Measurements from ENCODE around the gene SYCE1L.

SYCE1L gene

DNA sequence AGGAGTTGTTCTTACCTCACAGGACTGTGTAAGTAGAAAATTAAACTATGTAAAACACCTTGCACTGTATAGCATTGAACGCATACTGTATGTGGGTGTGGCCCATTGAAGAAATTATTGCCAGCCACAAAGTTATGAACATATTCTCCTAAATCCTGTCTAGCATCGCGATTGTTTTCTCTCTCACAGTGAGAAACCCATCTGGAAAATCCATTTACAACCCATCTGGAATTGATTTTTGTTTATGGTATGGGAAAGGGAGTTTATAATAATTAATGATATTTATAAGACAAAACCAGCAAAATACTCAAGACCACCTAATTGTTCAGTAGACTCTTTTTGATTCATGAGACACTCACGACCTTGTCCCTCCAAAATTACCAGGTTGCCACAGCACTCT, 30.3 kb upstream of the SYCE1L start:
- in situ Hi-C loops (cut with HindIII; ENCODE audit: low pct_ligation_motif_present, low sequenced_read_pairs), result no loop called here
- DNase-seq, result no peak
- TF ChIP-seq, protein P1, sequence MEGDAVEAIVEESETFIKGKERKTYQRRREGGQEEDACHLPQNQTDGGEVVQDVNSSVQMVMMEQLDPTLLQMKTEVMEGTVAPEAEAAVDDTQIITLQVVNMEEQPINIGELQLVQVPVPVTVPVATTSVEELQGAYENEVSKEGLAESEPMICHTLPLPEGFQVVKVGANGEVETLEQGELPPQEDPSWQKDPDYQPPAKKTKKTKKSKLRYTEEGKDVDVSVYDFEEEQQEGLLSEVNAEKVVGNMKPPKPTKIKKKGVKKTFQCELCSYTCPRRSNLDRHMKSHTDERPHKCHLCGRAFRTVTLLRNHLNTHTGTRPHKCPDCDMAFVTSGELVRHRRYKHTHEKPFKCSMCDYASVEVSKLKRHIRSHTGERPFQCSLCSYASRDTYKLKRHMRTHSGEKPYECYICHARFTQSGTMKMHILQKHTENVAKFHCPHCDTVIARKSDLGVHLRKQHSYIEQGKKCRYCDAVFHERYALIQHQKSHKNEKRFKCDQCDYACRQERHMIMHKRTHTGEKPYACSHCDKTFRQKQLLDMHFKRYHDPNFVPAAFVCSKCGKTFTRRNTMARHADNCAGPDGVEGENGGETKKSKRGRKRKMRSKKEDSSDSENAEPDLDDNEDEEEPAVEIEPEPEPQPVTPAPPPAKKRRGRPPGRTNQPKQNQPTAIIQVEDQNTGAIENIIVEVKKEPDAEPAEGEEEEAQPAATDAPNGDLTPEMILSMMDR (IDR thresholded peaks at IDR 0.05; ENCODE audit: low read depth, low read length, missing control alignments), result no peak
- Histone ChIP-seq H3K27me3 (replicated peaks) (no peaks in the 10 kb centered on the region), H3K27ac (no peak overlapping the region), H3K36me3 (replicated peaks) (no peaks in the 10 kb centered on the region), H3K4me3 (ENCODE audit: low read depth, low read length) (no peak overlapping the region)

DNA sequence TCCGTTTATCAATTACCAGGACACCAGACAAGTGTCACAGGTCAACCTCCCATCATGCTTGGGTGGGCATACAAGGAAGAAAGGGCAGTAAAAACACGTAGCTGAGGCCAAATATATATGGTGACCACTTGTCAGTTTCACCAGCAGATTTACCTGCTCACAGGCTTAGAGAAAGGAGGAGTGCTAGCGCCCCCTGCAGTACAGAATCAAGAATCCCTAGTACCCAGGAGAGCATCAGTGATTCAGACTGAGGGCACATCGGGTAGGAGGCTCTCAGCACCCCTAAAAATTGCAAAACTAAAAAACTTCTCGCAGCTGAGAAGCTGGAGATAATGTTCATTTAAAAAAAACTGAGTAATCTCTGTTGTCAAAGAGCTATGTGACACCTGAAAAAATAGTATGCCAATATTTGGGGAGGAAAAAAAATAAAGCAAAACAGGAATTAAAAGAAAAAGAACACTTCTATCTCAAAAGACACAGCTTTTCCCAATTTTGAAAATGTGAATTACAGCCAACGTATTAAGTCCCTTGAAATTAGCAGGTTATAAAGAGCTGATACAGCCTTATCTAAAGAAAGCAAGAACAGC, 29.5 kb upstream of the SYCE1L start:
- DNase-seq, result peak; percentile 23
- in situ Hi-C loops (cut with HindIII; ENCODE audit: low pct_ligation_motif_present, low sequenced_read_pairs), result no loop called here
- Histone ChIP-seq H3K4me3 (ENCODE audit: low read depth, low read length) (no peak overlapping the region), H3K27ac (no peak overlapping the region), H3K36me3 (replicated peaks) (no peaks in the 10 kb centered on the region), H3K27me3 (replicated peaks) (no peaks in the 10 kb centered on the region)
- TF ChIP-seq, protein P1 (IDR thresholded peaks at IDR 0.05; ENCODE audit: low read depth, low read length, missing control alignments), result peak; percentile 78

DNA sequence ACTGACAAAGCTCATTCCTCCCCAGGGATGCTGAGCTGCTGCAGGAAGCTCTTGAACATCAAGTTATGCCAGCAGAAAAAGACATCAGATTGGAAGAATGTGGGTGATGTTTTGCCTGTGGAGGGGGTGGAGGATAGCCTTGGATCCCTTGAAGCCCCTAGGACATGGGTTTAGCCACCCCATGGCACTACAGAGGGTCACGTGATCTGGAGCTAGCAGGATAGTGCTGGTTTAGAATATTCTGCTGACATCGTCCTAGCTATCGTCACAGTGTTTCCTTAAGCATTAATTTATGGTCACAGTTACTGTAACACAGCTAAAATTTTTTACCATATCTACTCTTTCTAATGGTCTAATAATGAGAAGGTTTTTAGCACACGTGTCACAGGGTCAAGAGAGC, 28.4 kb upstream of the SYCE1L start:
- TF ChIP-seq, protein P1 (IDR thresholded peaks at IDR 0.05; ENCODE audit: low read depth, low read length, missing control alignments), result no peak
- in situ Hi-C loops (cut with HindIII; ENCODE audit: low pct_ligation_motif_present, low sequenced_read_pairs), result no loop called here
- H3K27ac ChIP-seq, result no peak overlapping the region
- H3K4me3 ChIP-seq (ENCODE audit: low read depth, low read length), result no peak overlapping the region
- no peaks in the 10 kb centered on the region for H3K27me3 ChIP-seq (replicated peaks)
- DNase-seq, result no peak
- H3K36me3 ChIP-seq (replicated peaks), result no peaks in the 10 kb centered on the region

DNA sequence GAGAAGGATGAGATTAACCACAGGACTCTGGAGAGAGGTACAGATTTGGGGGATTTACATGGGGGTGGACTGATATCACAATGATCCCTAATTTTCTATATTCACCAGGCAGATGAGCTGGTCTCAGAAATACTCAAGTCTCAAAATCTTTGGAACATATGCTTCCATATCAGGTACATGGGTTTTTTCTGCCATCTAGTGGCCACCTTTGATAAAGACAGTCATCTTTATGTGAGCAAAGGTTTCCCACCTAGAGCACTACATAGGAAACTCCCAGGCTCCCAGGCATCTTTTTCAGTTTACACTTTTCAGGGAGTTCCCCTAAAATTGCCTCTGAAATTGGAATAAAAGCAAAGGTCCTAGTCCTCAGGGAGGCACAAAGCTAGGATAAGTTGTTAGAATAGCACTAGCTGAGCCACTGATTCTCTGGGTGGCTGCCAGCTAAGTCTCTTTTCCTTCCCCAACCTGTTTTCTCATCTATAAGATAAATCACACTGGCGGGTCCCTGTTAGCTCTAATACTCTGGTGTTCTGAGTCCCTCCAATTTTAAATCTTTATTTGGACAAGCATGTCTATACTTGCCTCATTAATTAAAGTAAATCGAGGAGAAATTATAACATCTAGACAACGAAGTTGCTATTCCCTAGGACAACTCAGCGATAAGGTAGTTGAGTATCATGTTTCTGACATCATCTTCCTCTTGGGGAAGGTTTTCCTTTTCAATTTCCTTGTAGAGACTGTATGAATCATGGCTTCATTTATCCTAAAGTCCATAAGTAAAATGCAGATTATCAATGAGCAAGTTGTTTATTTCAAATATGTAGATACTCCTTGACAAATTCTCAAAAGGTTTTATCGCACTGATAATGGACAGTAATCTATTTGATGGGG, 27.2 kb upstream of the SYCE1L start:
- TF ChIP-seq, protein P1 (IDR thresholded peaks at IDR 0.05; ENCODE audit: low read depth, low read length, missing control alignments), result peak; percentile 64
- DNase-seq, result peak; percentile 62
- Histone ChIP-seq H3K4me3 (ENCODE audit: low read depth, low read length) (no peak overlapping the region), H3K27me3 (replicated peaks) (no peaks in the 10 kb centered on the region), H3K27ac (no peak overlapping the region), H3K36me3 (replicated peaks) (no peaks in the 10 kb centered on the region)
- in situ Hi-C loops (cut with HindIII; ENCODE audit: low pct_ligation_motif_present, low sequenced_read_pairs), result no loop called here

DNA sequence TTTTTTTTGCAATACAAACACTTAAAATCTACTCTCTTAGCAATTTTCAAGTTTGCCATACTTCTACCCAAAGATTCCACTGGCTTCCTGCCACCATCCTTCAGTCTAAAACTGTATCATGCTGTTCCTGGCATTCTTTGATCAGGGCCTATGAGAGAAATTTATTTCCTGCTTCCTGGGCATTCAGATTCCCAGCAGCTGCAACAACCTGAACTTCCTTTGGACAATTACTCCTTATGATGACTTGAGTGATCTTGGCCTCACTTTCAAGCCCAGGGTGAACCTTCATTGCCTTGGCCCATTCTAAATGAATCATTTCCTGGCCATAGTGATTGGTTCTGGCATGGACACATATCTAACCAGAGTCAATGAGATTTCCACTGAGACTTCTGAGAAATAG, 26.3 kb upstream of the SYCE1L start:
- Histone ChIP-seq H3K36me3 (replicated peaks) (no peaks in the 10 kb centered on the region), H3K27ac (no peak overlapping the region), H3K4me3 (ENCODE audit: low read depth, low read length) (no peak overlapping the region), H3K27me3 (replicated peaks) (no peaks in the 10 kb centered on the region)
- TF ChIP-seq, protein P1 (IDR thresholded peaks at IDR 0.05; ENCODE audit: low read depth, low read length, missing control alignments), result no peak
- in situ Hi-C loops (cut with HindIII; ENCODE audit: low pct_ligation_motif_present, low sequenced_read_pairs), result no loop called here
- no peak for DNase-seq
